Measurements from ENCODE around the gene ELP5.

Gene ELP5

GRCh38 chr17:7237761-7238419 lies 14.1 kb upstream of the ELP5 start (continued):
- TF ChIP-seq ZNF692 (tag by site-specific recombination; IDR thresholded peaks at IDR 0.05) (0 out of 2 replicates have a peak, but pooled peaks have one; percentile 20), ZBTB10 (tag by site-specific recombination; IDR thresholded peaks at IDR 0.05) (peak; percentile 79), ZNF112 (tag by site-specific recombination; IDR thresholded peaks at IDR 0.05) (no peak), ZNF366 (tag by site-specific recombination; conservative IDR thresholded peaks at IDR 0.05) (no peak), KLF16 (tag by site-specific recombination; IDR thresholded peaks at IDR 0.05) (peak; percentile 58; the same call in 1 of the 2 replicates), ZNF658 (tag by site-specific recombination; IDR thresholded peaks at IDR 0.05) (no peak), ZSCAN18 (tag by site-specific recombination; IDR thresholded peaks at IDR 0.05) (no peak), GLIS1 (tag by site-specific recombination; IDR thresholded peaks at IDR 0.05) (peak; percentile 90; the same call in 1 of the 2 replicates), ZBTB26 (tag by site-specific recombination; optimal IDR thresholded peaks at IDR 0.05) (peak; percentile 88), ZNF596 (tag by site-specific recombination; IDR thresholded peaks at IDR 0.05) (no peak), ZNF140 (tag by site-specific recombination; IDR thresholded peaks at IDR 0.05) (no peak), ZNF670 (tag by site-specific recombination; IDR thresholded peaks at IDR 0.05; ENCODE audit: low read depth) (no peak), PATZ1 (tag by site-specific recombination; IDR thresholded peaks at IDR 0.05) (peak; percentile 85), ZNF501 (tag by site-specific recombination; IDR thresholded peaks at IDR 0.05) (no peak), ZNF76 (tag by site-specific recombination; IDR thresholded peaks at IDR 0.05; ENCODE audit: borderline replicate concordance, low read depth) (peak; percentile 34; the same call in 1 of the 2 replicates), ZNF664 (tag by site-specific recombination; IDR thresholded peaks at IDR 0.05) (no peak), ZNF660 (tag by site-specific recombination; IDR thresholded peaks at IDR 0.05) (0 out of 2 replicates have a peak, but pooled peaks have one; percentile 41), ZNF398 (tag by site-specific recombination; IDR thresholded peaks at IDR 0.05) (peak; percentile 45; the same call in 1 of the 2 replicates), KLF7 (tag by site-specific recombination; IDR thresholded peaks at IDR 0.05; ENCODE audit: borderline replicate concordance) (peak; percentile 59; the same call in 1 of the 2 replicates), ZNF843 (tag by site-specific recombination; IDR thresholded peaks at IDR 0.05) (no peak), KLF1 (tag by site-specific recombination; IDR thresholded peaks at IDR 0.05) (peak; percentile 89), ZBTB8A (tag by site-specific recombination; IDR thresholded peaks at IDR 0.05) (peak; percentile 100), KLF10 (tag by site-specific recombination; IDR thresholded peaks at IDR 0.05) (peak; percentile 69), ZSCAN30 (tag by site-specific recombination; IDR thresholded peaks at IDR 0.05) (no peak), INSM2 (tag by site-specific recombination; IDR thresholded peaks at IDR 0.05) (no peak), ZNF266 (tag by site-specific recombination; IDR thresholded peaks at IDR 0.05; ENCODE audit: low read depth) (no peak), ZBTB7A (tag by site-specific recombination; IDR thresholded peaks at IDR 0.05; ENCODE audit: low read depth) (no peak; the same call in 1 of the 2 replicates)
